Endodermal cell (in vitro differentiated cells): ENCODE measurements around the gene OPCML. TPM values are rescaled to one million over a fixed set of nuclear protein-coding genes. Genes with fewer than 3 reads are reported as not detected.

Source experiments
- DNase-seq: peaks from one replicate; pipeline ENCODE4 v3.0.0-alpha.2; 2017
- H3K27ac ChIP-seq: 2 replicates; pipeline ENCODE4 v1.5.1; 2013; ENCODE audit warnings: mild to moderate bottlenecking, low read depth, low read length, moderate library complexity
- H3K27me3 ChIP-seq: 2 replicates; pipeline ENCODE4 v1.6.1; 2013; ENCODE audit warnings: mild to moderate bottlenecking, low read length, moderate library complexity; ENCODE audit not compliant: insufficient read depth, control insufficient read depth, poor library complexity, severe bottlenecking
- H3K36me3 ChIP-seq: 2 replicates; pipeline ENCODE4 v1.7.0; 2013; ENCODE audit warnings: mild to moderate bottlenecking, low read length, moderate library complexity; ENCODE audit not compliant: control insufficient read depth, insufficient read depth
- H3K4me1 ChIP-seq: one replicate; pipeline ENCODE4 v1.7.0; 2013; ENCODE audit warnings: low read length; ENCODE audit not compliant: control insufficient read depth, insufficient read depth
- H3K4me3 ChIP-seq: 2 replicates; pipeline ENCODE4 v1.5.1; 2013; ENCODE audit warnings: mild to moderate bottlenecking, low read length, moderate library complexity
- H3K9ac ChIP-seq: 2 replicates; pipeline ENCODE4 v1.6.1; 2013; ENCODE audit warnings: mild to moderate bottlenecking, low read length, moderate library complexity; ENCODE audit not compliant: poor library complexity, severe bottlenecking; ENCODE audit errors: extremely low read depth
- H3K9me3 ChIP-seq: 2 replicates; pipeline ENCODE4 v1.6.1; 2013; ENCODE audit warnings: mild to moderate bottlenecking, low read length, moderate library complexity; ENCODE audit not compliant: control insufficient read depth
- H3K27ac Mint-ChIP-seq: 2 replicates; pipeline ENCODE4 v1.8.0; 2020; ENCODE audit warnings: mixed read lengths
- H3K27me3 Mint-ChIP-seq: 2 replicates; pipeline ENCODE4 v1.8.0; 2021; ENCODE audit warnings: mild to moderate bottlenecking, mixed read lengths; ENCODE audit not compliant: insufficient read depth
- H3K36me3 Mint-ChIP-seq: 2 replicates; pipeline ENCODE4 v1.8.0; 2020; ENCODE audit warnings: low read depth, mixed read lengths
- H3K4me1 Mint-ChIP-seq: 2 replicates; pipeline ENCODE4 v1.8.0; 2020; ENCODE audit warnings: mixed read lengths
- H3K4me3 Mint-ChIP-seq: 2 replicates; pipeline ENCODE4 v1.8.0; 2020; ENCODE audit warnings: mild to moderate bottlenecking, moderate library complexity, mixed read lengths
- H3K9me3 Mint-ChIP-seq: 2 replicates; pipeline ENCODE4 v1.8.0; 2020; ENCODE audit warnings: mild to moderate bottlenecking, mixed read lengths
- CTCF ChIP-seq: fragments of 200-600 bp; sonication (generic); conservative IDR thresholded peaks from 2 replicates; pipeline ENCODE4 v1.5.0; 2021; ENCODE audit warnings: antibody characterized with exemption, mild to moderate bottlenecking
- WGBS, 2 experiments: methylation state at CpG; one replicate each; pipeline versions ENCODE4 v1.1.5 to v1.1.7; 2013; ENCODE audit warnings: missing lambda C conversion rate in 2 of 2, mixed read lengths in 1 of 2; ENCODE audit not compliant: insufficient coverage in 1 of 2, insufficient read length in 1 of 2; 5-methylcytosine and 5-hydroxymethylcytosine counted together
- total RNA-seq, 2 donors: library from RNA; stranded (reverse); fragmentation: NEBNext Ultra II Directional in 1 of 2; extraction: Animal tissue kit (Norgen Biotek cat#: 25700) in 1 of 2; gene quantifications; 2 replicates in 1 of 2; 3 replicates in 1 of 2; pipeline ENCODE4 v1.2.1, GENCODE V29; 2021

OPCML gene
- total RNA-seq, 2 donors from 2014 or later: 0.49 to 0.86 TPM

DNA sequence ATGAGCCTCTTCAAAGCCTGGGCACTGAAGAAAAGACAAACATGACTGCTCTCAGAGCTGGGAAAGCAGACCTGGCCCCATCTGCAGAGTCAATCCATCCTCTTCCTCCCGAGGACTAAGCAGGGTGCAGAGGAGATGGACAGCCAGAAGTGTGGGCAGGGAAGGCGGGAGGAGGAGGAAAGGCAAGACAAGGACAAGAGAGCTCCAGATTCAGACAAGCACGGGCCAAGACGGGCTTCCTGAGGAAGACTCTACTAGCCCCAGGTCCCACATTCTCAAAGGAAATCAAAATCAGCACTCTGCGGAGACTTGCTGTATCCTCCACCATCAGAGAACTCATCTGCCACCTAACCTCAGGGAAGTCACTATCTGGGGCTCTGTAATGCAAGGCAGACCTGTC, 28.5 kb downstream of the OPCML start:
- no peaks in the 10 kb centered on the region for H3K4me1 ChIP-seq
- H3K27ac ChIP-seq: no peak overlapping the region
- Mint-ChIP-seq H3K36me3 (no peaks in the 10 kb centered on the region), H3K4me1 (peaks cover 25% of the 10 kb centered on the region), H3K4me3 (no peak overlapping the region), H3K9me3 (no peaks in the 10 kb centered on the region), H3K27me3 (peaks cover 6% of the 10 kb centered on the region), H3K27ac (no peak overlapping the region)
- WGBS, 2 experiments: 94 to 100% methylated on average over 2 to 5 of the region's 5 CpGs
- H3K27me3 ChIP-seq: no peaks in the 10 kb centered on the region
- H3K36me3 ChIP-seq: no peaks in the 10 kb centered on the region
- no peak for TF ChIP-seq CTCF
- DNase-seq: no peak
- no peak overlapping the region for H3K4me3 ChIP-seq
- no peak overlapping the region for H3K9ac ChIP-seq
- no peaks in the 10 kb centered on the region for H3K9me3 ChIP-seq

- Mint-ChIP-seq H3K27me3 (peaks cover 6% of the 10 kb centered on the region), H3K9me3 (no peaks in the 10 kb centered on the region), H3K27ac (no peak overlapping the region), H3K4me1 (peaks cover 25% of the 10 kb centered on the region), H3K4me3 (no peak overlapping the region), H3K36me3 (no peaks in the 10 kb centered on the region)
- no peak for DNase-seq
- Histone ChIP-seq H3K36me3 (no peaks in the 10 kb centered on the region), H3K4me3 (no peak overlapping the region), H3K27ac (no peak overlapping the region), H3K9me3 (no peaks in the 10 kb centered on the region), H3K27me3 (no peaks in the 10 kb centered on the region), H3K4me1 (no peaks in the 10 kb centered on the region), H3K9ac (no peak overlapping the region)
- 83 to 86% methylated on average over 1 to 2 of the region's 2 CpGs for WGBS, 2 experiments
- TF ChIP-seq CTCF: no peak
Observed at GRCh38 chr11:133503236-133503635, 29.1 kb downstream of the OPCML start.

- Histone ChIP-seq H3K27ac (no peak overlapping the region), H3K4me3 (no peak overlapping the region), H3K27me3 (no peaks in the 10 kb centered on the region), H3K9me3 (no peaks in the 10 kb centered on the region), H3K4me1 (no peaks in the 10 kb centered on the region), H3K9ac (no peak overlapping the region), H3K36me3 (no peaks in the 10 kb centered on the region)
- no peaks in the 10 kb centered on the region for H3K9me3 Mint-ChIP-seq
- no peak overlapping the region for H3K4me3 Mint-ChIP-seq
- DNase-seq: no peak
- WGBS, 2 experiments: 75 to 81% methylated on average over 13 to 24 of the region's 24 CpGs
- peaks cover 24% of the 10 kb centered on the region for H3K4me1 Mint-ChIP-seq
- peaks cover 4% of the 10 kb centered on the region for H3K27me3 Mint-ChIP-seq
- TF ChIP-seq CTCF: no peak
- no peaks in the 10 kb centered on the region for H3K36me3 Mint-ChIP-seq
- no peak overlapping the region for H3K27ac Mint-ChIP-seq
Observed at GRCh38 chr11:133501643-133502539, 30.4 kb downstream of the OPCML start.
